Activated T-helper 17 cell treated with anti-CD3 and anti-CD28 coated beads, Interleukin-2, amount 50 U/mL, for 72 hours (primary cell): ENCODE data around the gene CYB561D1. TPM values are rescaled to one million over a fixed set of nuclear protein-coding genes. Genes with fewer than 3 reads are reported as not detected.

ENCODE experiments used
- ATAC-seq: fragments of 150-1000 bp; cut with Tn5 transposase; replicated peaks from 2 replicates; pipeline ENCODE4 v1.10.0; 2021; ENCODE audit warnings: mild to moderate bottlenecking, moderate library complexity
- H3K27ac Mint-ChIP-seq: one replicate; pipeline ENCODE4 v1.8.0; 2022; ENCODE audit warnings: mixed read lengths
- H3K27me3 Mint-ChIP-seq: one replicate; pipeline ENCODE4 v1.8.0; 2022; ENCODE audit warnings: mixed read lengths
- H3K36me3 Mint-ChIP-seq: one replicate; pipeline ENCODE4 v1.8.0; 2022; ENCODE audit warnings: low read depth, mild to moderate bottlenecking, mixed read lengths
- H3K4me1 Mint-ChIP-seq: one replicate; pipeline ENCODE4 v1.8.0; 2022; ENCODE audit warnings: mixed read lengths
- H3K4me3 Mint-ChIP-seq: one replicate; pipeline ENCODE4 v1.8.0; 2022; ENCODE audit warnings: mild to moderate bottlenecking, mixed read lengths
- H3K9me3 Mint-ChIP-seq: one replicate; pipeline ENCODE4 v1.8.0; 2022; ENCODE audit warnings: mixed read lengths
- total RNA-seq, 2 donors: library from RNA; stranded (reverse); gene quantifications; one replicate each; pipeline ENCODE4 v1.2.3, GENCODE V29; 2022

The CYB561D1 gene
- total RNA-seq, 2 donors from 2014 or later: 7.6 to 19.2 TPM

DNA sequence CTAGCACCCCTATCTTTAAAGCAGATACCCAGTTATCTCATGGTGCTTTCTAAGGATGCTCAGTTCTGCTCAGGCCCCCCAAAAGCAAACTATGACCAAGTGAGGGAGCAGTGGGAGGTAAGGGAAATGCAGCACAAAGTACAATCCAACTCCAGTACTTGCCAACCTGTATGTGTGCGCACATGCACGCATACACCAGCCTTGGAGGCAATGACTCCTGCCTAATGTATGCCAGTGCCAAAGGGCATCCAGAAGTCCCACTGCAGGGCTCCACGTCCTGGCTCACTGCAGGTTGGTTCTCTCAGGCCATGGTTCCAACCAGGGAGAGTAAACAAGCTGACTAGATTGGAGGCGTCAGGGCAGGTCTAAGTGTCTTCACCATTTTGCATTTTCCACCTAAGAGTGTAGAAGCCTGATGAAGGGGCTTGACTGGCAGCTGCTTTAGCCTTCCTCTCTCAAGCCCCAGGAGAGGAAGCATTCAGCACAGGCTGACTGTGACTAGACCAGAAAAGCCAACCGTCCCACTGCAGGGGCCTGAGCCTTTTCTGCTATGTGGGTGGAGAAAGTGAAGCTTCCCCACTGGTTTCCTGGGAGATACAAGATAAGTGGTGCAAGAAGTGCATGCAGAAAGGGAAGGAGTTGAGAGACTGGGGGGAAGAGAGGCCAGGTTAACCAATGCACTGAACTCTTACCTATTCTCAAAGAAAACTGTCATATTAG is 7.9 kb downstream of the CYB561D1 start:
- H3K9me3 Mint-ChIP-seq: no peaks in the 10 kb centered on the region
- H3K4me1 Mint-ChIP-seq: peaks cover 53% of the 10 kb centered on the region
- H3K27ac Mint-ChIP-seq: peak overlapping the region; percentile 67
- peaks cover 27% of the 10 kb centered on the region for H3K36me3 Mint-ChIP-seq
- H3K27me3 Mint-ChIP-seq: no peaks in the 10 kb centered on the region
- ATAC-seq: no peak
- H3K4me3 Mint-ChIP-seq: peak overlapping the region; percentile 57

DNA sequence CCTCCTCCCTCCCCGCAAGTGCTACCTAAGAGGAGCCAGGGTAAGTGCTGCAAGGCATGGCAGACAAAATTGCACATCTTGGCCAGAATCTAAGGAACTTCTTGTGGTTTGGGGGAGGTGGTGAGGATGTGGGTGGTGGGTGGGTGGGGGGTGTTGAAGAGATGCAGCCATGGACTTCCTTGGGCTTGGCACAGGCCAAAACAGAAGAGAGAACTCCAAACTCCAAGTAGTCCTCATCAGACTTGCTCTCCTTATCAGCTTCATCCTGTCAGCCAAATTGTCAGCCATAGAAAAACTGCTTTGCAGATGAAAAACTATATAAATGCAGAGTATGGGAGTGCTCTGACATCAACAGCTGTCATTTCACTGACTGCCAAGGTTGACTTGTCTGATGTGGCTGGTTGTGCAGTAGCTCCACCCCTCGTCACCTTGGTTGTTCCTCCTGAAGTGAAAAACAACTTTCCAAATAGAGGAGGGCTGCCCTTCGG is 8.5 kb downstream of the CYB561D1 start:
- ATAC-seq: peak; percentile 65
- Mint-ChIP-seq H3K27me3 (no peaks in the 10 kb centered on the region), H3K4me3 (peak overlapping the region; percentile 57), H3K4me1 (peaks cover 53% of the 10 kb centered on the region), H3K9me3 (no peaks in the 10 kb centered on the region), H3K27ac (peak overlapping the region; percentile 87), H3K36me3 (peaks cover 23% of the 10 kb centered on the region)

DNA sequence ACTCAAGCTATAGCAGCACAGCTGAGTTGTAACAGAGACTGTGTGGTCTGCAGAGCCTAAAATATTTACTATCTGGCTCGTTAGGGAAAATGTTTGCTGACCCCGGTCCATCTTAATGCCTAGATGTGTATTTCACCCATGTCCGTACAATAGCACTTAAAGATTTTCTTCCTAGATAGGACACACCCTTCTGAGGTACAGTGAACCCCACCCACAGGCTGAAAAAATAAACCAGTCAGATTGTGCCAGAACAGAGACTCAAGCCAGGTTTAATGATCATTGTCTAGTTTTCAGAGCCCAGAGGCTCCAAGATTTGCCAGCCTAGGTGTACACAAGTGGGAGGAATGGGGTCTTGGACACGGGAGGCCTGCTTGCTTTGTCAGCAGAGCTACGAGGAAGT is 10.0 kb downstream of the CYB561D1 start:
- H3K4me1 Mint-ChIP-seq: peaks cover 64% of the 10 kb centered on the region
- H3K27ac Mint-ChIP-seq: peak overlapping the region; percentile 82
- no peaks in the 10 kb centered on the region for H3K9me3 Mint-ChIP-seq
- no peaks in the 10 kb centered on the region for H3K27me3 Mint-ChIP-seq
- peak overlapping the region; percentile 62 for H3K4me3 Mint-ChIP-seq
- peaks cover 17% of the 10 kb centered on the region for H3K36me3 Mint-ChIP-seq
- ATAC-seq: no peak

DNA sequence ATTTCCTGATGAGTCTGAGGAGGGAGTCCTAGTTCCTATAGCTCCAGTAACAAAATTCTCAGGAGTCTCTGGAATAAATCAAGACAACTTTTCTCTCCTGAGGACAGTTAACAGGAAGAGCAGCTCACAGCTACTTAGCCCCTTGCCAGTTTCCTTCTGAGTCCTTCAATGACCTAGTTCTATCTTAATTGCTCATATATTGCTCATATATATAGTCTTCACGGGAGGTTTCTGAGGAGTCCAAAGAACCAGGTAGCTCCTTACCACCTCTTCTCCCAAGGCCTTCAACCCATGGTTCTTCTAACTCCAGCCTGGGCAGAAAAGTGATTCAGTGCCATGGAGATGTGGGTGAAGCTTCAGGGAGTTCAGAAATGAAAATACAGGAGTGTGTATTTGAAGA is 11.1 kb downstream of the CYB561D1 start:
- peak; percentile 76 for ATAC-seq

DNA sequence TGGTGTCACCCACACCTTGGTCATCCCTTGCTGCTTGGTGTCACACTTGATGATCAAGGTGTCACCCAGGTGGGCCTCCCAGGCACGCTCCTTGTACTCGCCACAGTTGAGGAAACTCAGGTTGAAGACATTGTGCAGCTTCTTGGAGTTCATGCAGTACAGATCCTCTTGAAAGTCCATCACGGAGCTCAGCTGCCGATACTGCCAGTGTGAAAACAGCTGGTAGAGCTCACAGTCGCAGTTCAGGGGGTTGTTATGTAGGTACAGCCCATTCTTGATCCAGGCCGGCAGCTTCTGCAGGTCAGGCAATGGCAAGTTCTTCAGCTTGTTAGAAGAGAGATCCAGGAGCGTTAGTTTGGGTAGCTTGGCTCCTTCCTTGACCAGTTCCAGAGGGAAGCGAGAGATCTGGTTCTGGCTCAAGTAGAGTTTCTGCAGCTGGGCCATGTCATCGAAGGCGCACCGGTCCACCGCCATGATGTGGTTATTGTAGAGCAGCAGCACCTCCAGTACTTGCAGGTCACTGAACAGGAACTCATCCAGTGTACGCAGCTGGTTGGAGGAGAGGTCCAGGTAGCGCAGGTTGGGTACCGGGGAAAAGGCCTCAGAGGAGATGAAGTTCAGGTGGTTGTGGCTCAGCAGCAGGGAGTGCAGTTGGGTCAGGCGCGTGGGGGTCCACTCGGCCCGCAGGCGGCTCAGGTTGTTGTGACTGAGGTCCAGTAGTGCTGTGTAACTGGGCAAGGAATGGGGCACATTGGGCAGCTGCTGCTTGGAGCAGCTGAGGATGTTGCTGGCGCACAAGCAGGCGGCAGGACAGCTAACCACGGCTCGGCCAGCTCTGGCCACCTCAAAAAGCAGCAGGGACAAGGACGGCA is 14.3 kb downstream of the CYB561D1 start:
- Mint-ChIP-seq H3K27ac (peak overlapping the region; percentile 83), H3K27me3 (no peaks in the 10 kb centered on the region), H3K4me3 (peak overlapping the region; percentile 85), H3K9me3 (no peaks in the 10 kb centered on the region), H3K36me3 (no peaks in the 10 kb centered on the region), H3K4me1 (peaks cover 35% of the 10 kb centered on the region)
- ATAC-seq: no peak

More for the DNA sequence above, 11.1 kb downstream of the CYB561D1 start:
- Mint-ChIP-seq H3K4me1 (peaks cover 60% of the 10 kb centered on the region), H3K27ac (peak overlapping the region; percentile 82), H3K36me3 (peaks cover 10% of the 10 kb centered on the region), H3K9me3 (no peaks in the 10 kb centered on the region), H3K27me3 (no peaks in the 10 kb centered on the region), H3K4me3 (peak overlapping the region; percentile 62)

- ATAC-seq: no peak
- H3K27me3 Mint-ChIP-seq: no peaks in the 10 kb centered on the region
- H3K36me3 Mint-ChIP-seq: no peaks in the 10 kb centered on the region
- H3K27ac Mint-ChIP-seq: peak overlapping the region; percentile 83
- no peaks in the 10 kb centered on the region for H3K9me3 Mint-ChIP-seq
- peaks cover 35% of the 10 kb centered on the region for H3K4me1 Mint-ChIP-seq
- H3K4me3 Mint-ChIP-seq: peak overlapping the region; percentile 85
Measured at GRCh38 chr1:109508873-109509175, 14.9 kb downstream of the CYB561D1 start.

- H3K4me1 Mint-ChIP-seq: peaks cover 30% of the 10 kb centered on the region
Measured at GRCh38 chr1:109509176-109510134, 15.6 kb downstream of the CYB561D1 start, which contains the start of gene AMIGO1. AMIGO1 (minus strand) TSS chr1:109509727; CDS start chr1:109508912, 815 bp downstream.

DNA sequence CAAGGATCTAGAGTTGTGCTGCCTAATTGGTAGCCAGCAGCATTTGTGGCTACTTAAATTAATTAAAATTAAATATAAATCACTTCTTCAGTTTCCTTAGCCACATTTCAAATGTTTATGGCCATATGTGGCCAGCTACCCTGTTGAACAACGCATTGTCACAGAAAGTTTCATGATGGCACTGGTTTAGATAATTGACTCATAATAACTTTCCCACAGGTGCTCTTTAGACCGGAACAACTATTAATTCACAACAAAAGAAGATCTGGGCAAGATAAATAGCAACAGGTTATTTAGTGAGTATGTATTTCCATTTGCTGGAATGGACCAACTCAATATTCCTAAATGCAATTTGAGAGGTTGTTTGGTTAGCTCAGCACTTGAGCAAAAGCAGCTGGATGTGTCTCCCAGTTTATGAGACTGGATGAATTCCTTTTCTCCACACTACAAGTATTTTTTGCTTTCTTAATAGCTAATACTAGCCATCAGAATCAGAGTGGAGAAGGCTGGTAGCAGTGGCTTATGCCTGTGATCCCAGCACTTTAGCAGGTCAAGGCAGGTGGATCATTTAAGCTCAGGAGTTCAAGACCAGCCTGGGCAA is 19.3 kb downstream of the CYB561D1 start:
- Mint-ChIP-seq H3K4me1 (peaks cover 14% of the 10 kb centered on the region), H3K4me3 (no peak overlapping the region), H3K27me3 (no peaks in the 10 kb centered on the region), H3K36me3 (no peaks in the 10 kb centered on the region), H3K27ac (no peak overlapping the region), H3K9me3 (no peaks in the 10 kb centered on the region)
- no peak for ATAC-seq

More at GRCh38 chr1:109509176-109510134, 15.6 kb downstream of the CYB561D1 start, which contains the start of gene AMIGO1:
- peak; percentile 56 for ATAC-seq
- Mint-ChIP-seq H3K4me3 (peak within 1 kb of the TSS; percentile 85), H3K27me3 (no peaks in the 10 kb centered on the region), H3K9me3 (no peaks in the 10 kb centered on the region), H3K36me3 (no peaks in the 10 kb centered on the region), H3K27ac (peak within 1 kb of the TSS; percentile 83)

DNA sequence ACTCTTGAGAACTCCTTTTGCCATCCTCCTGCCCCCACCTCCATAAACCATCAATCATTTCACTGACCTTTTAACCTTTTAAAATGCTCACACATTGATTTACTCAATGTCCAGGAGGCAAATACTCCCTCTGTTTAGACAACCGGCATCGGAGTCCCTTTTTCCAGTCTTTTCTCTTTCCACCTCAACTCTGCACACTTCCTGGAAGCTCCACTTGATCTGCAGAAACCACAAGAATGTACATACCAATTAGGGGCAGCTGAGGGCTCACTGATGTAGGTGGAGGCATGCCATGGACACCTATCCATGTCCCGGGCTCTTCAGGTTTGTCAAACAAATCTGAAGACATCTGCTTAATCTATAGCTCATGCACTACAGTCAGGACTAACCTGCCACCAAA is 21.0 kb downstream of the CYB561D1 start:
- Mint-ChIP-seq H3K4me3 (no peak overlapping the region), H3K27me3 (no peaks in the 10 kb centered on the region), H3K36me3 (no peaks in the 10 kb centered on the region), H3K4me1 (peaks cover 5% of the 10 kb centered on the region), H3K27ac (no peak overlapping the region), H3K9me3 (no peaks in the 10 kb centered on the region)
- ATAC-seq: no peak

DNA sequence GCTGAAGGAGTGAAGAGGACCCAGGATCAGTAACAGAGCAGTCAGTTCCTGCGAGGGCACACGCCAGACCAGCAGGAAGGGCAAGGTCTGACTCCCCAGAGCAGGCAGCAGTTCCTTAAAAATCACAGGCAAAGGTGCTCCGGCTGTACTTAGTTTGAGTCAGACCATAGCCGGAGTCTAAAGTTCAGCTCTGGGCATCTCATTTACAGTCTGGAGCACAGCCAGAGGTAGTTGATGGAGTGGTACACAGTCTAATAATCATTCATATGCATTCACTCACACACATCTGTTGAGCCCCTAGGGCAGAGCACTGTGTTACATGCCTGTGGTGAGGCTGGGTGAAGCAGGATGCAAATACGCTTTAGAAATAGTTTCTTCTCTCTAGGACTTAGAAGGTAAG is 23.0 kb downstream of the CYB561D1 start:
- no peak for ATAC-seq
- H3K27me3 Mint-ChIP-seq: no peaks in the 10 kb centered on the region
- peak overlapping the region; percentile 20 for H3K27ac Mint-ChIP-seq

DNA sequence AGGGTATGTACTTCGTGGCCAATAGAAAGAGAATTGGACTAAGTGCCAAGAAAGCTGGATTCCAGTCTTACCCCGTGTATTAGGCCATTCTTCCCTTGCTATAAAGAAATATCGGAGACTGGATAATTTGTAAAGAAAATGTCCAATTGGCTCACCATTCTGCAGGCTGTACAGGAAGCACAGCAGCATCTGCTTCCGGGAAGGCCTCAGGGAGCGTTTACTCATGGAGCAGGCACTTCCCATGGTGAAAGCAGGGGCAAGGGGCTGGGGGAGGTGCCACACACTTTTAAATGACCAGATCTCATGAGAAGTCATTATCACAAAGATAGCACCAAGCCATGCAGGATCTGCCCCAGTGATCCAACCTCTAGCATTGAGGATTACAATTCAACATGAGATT is 23.4 kb downstream of the CYB561D1 start:
- Mint-ChIP-seq H3K36me3 (no peaks in the 10 kb centered on the region), H3K27ac (no peak overlapping the region), H3K9me3 (no peaks in the 10 kb centered on the region), H3K4me1 (no peaks in the 10 kb centered on the region), H3K27me3 (peaks cover 3% of the 10 kb centered on the region), H3K4me3 (no peak overlapping the region)
- no peak for ATAC-seq

More for the DNA sequence above, 23.0 kb downstream of the CYB561D1 start:
- Mint-ChIP-seq H3K36me3 (no peaks in the 10 kb centered on the region), H3K4me1 (no peaks in the 10 kb centered on the region), H3K4me3 (no peak overlapping the region), H3K9me3 (no peaks in the 10 kb centered on the region)

DNA sequence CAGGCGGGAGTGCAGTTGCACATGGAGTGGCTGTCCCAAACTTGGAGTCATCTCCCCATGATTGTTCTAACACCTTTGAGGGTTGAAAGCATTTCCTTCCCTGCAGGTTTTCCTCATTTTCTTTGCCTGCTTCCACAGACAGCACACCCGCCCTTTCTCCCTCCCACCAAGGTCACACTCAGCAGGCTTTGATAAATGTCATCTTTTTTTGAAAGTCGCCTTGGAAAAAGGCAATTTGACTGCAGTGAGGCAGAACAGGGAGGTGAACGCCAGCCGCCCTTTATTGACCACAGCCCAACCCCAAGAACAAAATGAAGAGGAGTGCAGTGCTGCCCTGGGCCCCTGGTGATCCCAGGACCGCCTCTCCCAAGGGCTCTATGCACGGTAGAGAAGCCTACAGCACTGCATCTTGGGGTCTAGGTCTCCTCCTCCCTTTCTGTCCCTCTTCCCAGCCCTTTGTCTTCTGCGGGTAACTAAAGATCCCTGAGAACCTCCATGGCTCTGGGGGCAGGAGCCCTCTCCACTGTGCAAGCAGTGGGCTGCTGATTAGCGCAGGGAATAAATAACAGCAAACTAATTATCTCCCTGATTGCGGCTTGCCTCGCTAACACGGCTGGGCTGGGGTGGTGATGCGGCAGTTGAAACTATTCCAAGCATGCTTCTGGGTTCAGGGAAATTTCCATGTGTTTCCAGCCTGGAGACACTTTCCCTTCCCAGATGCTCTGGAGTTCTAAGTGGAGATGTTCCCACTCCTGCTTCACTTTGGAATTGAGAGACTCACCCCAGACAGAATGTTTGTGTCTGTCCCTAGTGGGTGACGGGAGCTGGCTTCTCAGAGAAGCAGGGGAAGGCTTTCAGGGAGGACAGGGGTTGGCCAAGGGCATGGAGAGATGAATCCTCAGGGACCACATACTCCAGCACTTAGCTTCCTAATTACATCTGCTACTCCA is 27.4 kb downstream of the CYB561D1 start:
- Mint-ChIP-seq H3K36me3 (no peaks in the 10 kb centered on the region), H3K27me3 (peaks cover 4% of the 10 kb centered on the region), H3K27ac (no peak overlapping the region), H3K9me3 (no peaks in the 10 kb centered on the region), H3K4me3 (no peak overlapping the region), H3K4me1 (no peaks in the 10 kb centered on the region)
- no peak for ATAC-seq

- ATAC-seq: no peak
- Mint-ChIP-seq H3K27me3 (peaks cover 4% of the 10 kb centered on the region), H3K4me1 (no peaks in the 10 kb centered on the region), H3K4me3 (no peak overlapping the region), H3K27ac (no peak overlapping the region), H3K36me3 (no peaks in the 10 kb centered on the region), H3K9me3 (no peaks in the 10 kb centered on the region)
Measured at GRCh38 chr1:109522026-109522425, 28.1 kb downstream of the CYB561D1 start.
